Activated CD8-positive, alpha-beta memory T cell treated with anti-CD3 and anti-CD28 coated beads for 4 hours (primary cell): ENCODE measurements around the gene CNTNAP1.
"Not testable (repeated sequence)": the region's sequence is repeated elsewhere in the genome, so short reads cannot be mapped to it uniquely, and the experiment has no call there.

Source experiments
- DNase-seq, 2 donors: peaks; one replicate each; pipeline ENCODE4 v3.0.0-alpha.2; 2020; ENCODE audit warnings: low read depth in 2 of 2

Gene CNTNAP1

GRCh38 chr17:42740699-42741098 lies 58.4 kb downstream of the CNTNAP1 start:
- DNase-seq, result no peak

GRCh38 chr17:42742916-42743315 lies 60.6 kb downstream of the CNTNAP1 start:
- not testable (repeated sequence) for DNase-seq

GRCh38 chr17:42743595-42744282 lies 61.4 kb downstream of the CNTNAP1 start:
- no peak for DNase-seq

GRCh38 chr17:42744283-42744805 lies 62.0 kb downstream of the CNTNAP1 start:
- DNase-seq, result peak; percentile 42

GRCh38 chr17:42744806-42745617 lies 62.7 kb downstream of the CNTNAP1 start, which contains the start of gene EZH1:
Gene EZH1 (minus strand): TSS chr17:42745040. CDS start chr17:42728941, 16,099 bp downstream.
- peak; percentile 81 to 82 for DNase-seq

GRCh38 chr17:42748202-42748907 lies 66.0 kb downstream of the CNTNAP1 start:
- DNase-seq, result no peak

- DNase-seq, result no peak
Measured at GRCh38 chr17:42748908-42749798, 66.8 kb downstream of the CNTNAP1 start.
